ENCODE data around the gene KCNH1. TPM values are rescaled to one million over a fixed set of nuclear protein-coding genes. Genes with fewer than 3 reads are reported as not detected.

Gene KCNH1
- total and polyA plus RNA-seq, 9 of the 15 experiments (the other 6 are each of a cell fraction or from before 2014, with no cell fraction given), result not detected

- no TSS peak for BruUV-seq (replicated peaks)
- H3K9me1 ChIP-seq (ENCODE audit: control insufficient read depth, insufficient read depth, low read length), result no peaks in the 10 kb centered on the region
- ChIA-PET CTCF (ENCODE audit: low intra/inter-chr PET ratio) (interaction anchor here (0.7 kb wide), 1 partner anchor 547 kb away, joined by 4 read pairs; no protein-coding TSS in a partner anchor), POLR2A (no interaction called here)
- no peaks in the 10 kb centered on the region for H3K4me1 ChIP-seq (replicated peaks in 1 of 2; ENCODE audit: control insufficient read depth in 2 of 2, insufficient read depth in 2 of 2, low read length in 2 of 2)
- H3K9me3 ChIP-seq (replicated peaks; ENCODE audit: control insufficient read depth, insufficient read depth, low read depth, low read length), result no peaks in the 10 kb centered on the region
- ATAC-seq (no peak), DNase-seq (ENCODE audit: extremely low read depth in 1 of 4, low spot score in 3 of 4) (no peak), FAIRE-seq (no peak)
- H3K9ac ChIP-seq (ENCODE audit: insufficient read depth in 1 of 2, low read depth in 2 of 2, low read length in 2 of 2), result no peak overlapping the region
- in situ Hi-C loops (cut with MboI), result no loop called here
- H3K4me2 ChIP-seq (ENCODE audit: insufficient read depth, low read length), result no peak overlapping the region
- no peak overlapping the region for H3K4me3 ChIP-seq
- H2AFZ ChIP-seq (ENCODE audit: low read depth, low read length), result no peak overlapping the region
- no peaks in the 10 kb centered on the region for H3K79me2 ChIP-seq (ENCODE audit: control insufficient read depth, insufficient read depth, low read length)
- no peaks in the 10 kb centered on the region for H3K36me3 ChIP-seq (ENCODE audit: control insufficient read depth, insufficient read depth, low read length)
- intact Hi-C loops (cut with micrococcal nuclease), result no loop called here
- H3K27ac ChIP-seq (ENCODE audit: extremely low read depth, low read depth, low read length), result no peak overlapping the region
- peaks cover 0 to 16% of the 10 kb centered on the region in 2 experiments; a peak in 2 of 5 replicates for H3K27me3 ChIP-seq (ENCODE audit: control insufficient read depth in 2 of 2, insufficient read depth in 2 of 2, low read length in 2 of 2)
- 0% methylated on average over 1 of the region's 1 CpG for WGBS (ENCODE audit: insufficient coverage, low coverage, missing lambda C conversion rate)
- H4K20me1 ChIP-seq (replicated peaks; ENCODE audit: control insufficient read depth, insufficient read depth, low read length), result no peaks in the 10 kb centered on the region
- no peak for TF ChIP-seq ZBTB40 (IDR thresholded peaks at IDR 0.05)
- TF ChIP-seq ZBTB40 (CRISPR knock-in tag; IDR thresholded peaks at IDR 0.05), result no peak
- TF ChIP-seq ZBTB17 (CRISPR knock-in tag; IDR thresholded peaks at IDR 0.05), result no peak
- TF ChIP-seq ELK1 (CRISPR knock-in tag; IDR thresholded peaks at IDR 0.05), result no peak
- TF ChIP-seq, protein P1, sequence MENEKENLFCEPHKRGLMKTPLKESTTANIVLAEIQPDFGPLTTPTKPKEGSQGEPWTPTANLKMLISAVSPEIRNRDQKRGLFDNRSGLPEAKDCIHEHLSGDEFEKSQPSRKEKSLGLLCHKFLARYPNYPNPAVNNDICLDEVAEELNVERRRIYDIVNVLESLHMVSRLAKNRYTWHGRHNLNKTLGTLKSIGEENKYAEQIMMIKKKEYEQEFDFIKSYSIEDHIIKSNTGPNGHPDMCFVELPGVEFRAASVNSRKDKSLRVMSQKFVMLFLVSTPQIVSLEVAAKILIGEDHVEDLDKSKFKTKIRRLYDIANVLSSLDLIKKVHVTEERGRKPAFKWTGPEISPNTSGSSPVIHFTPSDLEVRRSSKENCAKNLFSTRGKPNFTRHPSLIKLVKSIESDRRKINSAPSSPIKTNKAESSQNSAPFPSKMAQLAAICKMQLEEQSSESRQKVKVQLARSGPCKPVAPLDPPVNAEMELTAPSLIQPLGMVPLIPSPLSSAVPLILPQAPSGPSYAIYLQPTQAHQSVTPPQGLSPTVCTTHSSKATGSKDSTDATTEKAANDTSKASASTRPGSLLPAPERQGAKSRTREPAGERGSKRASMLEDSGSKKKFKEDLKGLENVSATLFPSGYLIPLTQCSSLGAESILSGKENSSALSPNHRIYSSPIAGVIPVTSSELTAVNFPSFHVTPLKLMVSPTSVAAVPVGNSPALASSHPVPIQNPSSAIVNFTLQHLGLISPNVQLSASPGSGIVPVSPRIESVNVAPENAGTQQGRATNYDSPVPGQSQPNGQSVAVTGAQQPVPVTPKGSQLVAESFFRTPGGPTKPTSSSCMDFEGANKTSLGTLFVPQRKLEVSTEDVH (IDR thresholded peaks at IDR 0.05; ENCODE audit: low read depth, partially characterized antibody), result no peak
- no peak for TF ChIP-seq NONO (IDR thresholded peaks at IDR 0.05; ENCODE audit: low read depth in 2 of 2, low read length in 1 of 2)
- TF ChIP-seq PTBP1 (IDR thresholded peaks at IDR 0.05; ENCODE audit: low read depth, low read length), result no peak
- no peak for TF ChIP-seq ZNF174 (CRISPR knock-in tag; IDR thresholded peaks at IDR 0.05)
- no peak for TF ChIP-seq ETV1 (tag; conservative IDR thresholded peaks at IDR 0.05; ENCODE audit: low read depth)
Observed at GRCh38 chr1:211158866-211159265, 24.9 kb upstream of the KCNH1 start.
